Activated T-cell treated with anti-CD3 and anti-CD28 coated beads, Interleukin-2, amount 50 U/mL, for 48 hours (primary cell): ENCODE measurements around the gene MDGA2.
"Not testable (repeated sequence)": the region's sequence is repeated elsewhere in the genome, so short reads cannot be mapped to it uniquely, and the experiment has no call there.

Experiments used
- DNase-seq, 2 experiments: peaks; one replicate each; pipeline ENCODE4 v3.0.0-alpha.2; 2020

Gene MDGA2

GRCh38 chr14:47211263-47211662 lies 464.1 kb downstream of the MDGA2 start:
- DNase-seq, result no peak

- DNase-seq, result no peak
These were observed 465.3 kb downstream of the MDGA2 start for GRCh38 chr14:47210099-47210498.

- DNase-seq, result no peak
These were observed 467.0 kb downstream of the MDGA2 start for GRCh38 chr14:47208434-47208833.

GRCh38 chr14:47207617-47208016 lies 467.8 kb downstream of the MDGA2 start:
- no peak for DNase-seq

- DNase-seq, result no peak
These were observed 474.7 kb downstream of the MDGA2 start for GRCh38 chr14:47200740-47201139.

GRCh38 chr14:47195582-47195981 lies 479.8 kb downstream of the MDGA2 start:
- DNase-seq, result no peak

GRCh38 chr14:47194055-47194454 lies 481.4 kb downstream of the MDGA2 start:
- DNase-seq, result no peak

GRCh38 chr14:47192203-47192602 lies 483.2 kb downstream of the MDGA2 start:
- not testable (repeated sequence) for DNase-seq

- no peak for DNase-seq
These were observed 483.7 kb downstream of the MDGA2 start for GRCh38 chr14:47191700-47192099.

- no peak for DNase-seq
These were observed 485.4 kb downstream of the MDGA2 start for GRCh38 chr14:47189911-47190484.

- DNase-seq, result no peak
These were observed 488.9 kb downstream of the MDGA2 start for GRCh38 chr14:47186486-47186885.

GRCh38 chr14:47179906-47180305 lies 495.5 kb downstream of the MDGA2 start:
- DNase-seq, result no peak

- not testable (repeated sequence) for DNase-seq
These were observed 503.5 kb downstream of the MDGA2 start for GRCh38 chr14:47171896-47172295.

- no peak for DNase-seq
These were observed 508.0 kb downstream of the MDGA2 start for GRCh38 chr14:47167402-47167801.

- DNase-seq, result no peak
These were observed 520.0 kb downstream of the MDGA2 start for GRCh38 chr14:47155395-47155794.

- no peak for DNase-seq
These were observed 521.1 kb downstream of the MDGA2 start for GRCh38 chr14:47154276-47154797.

- DNase-seq, result no peak
These were observed 521.7 kb downstream of the MDGA2 start for GRCh38 chr14:47153746-47154145.

GRCh38 chr14:47150267-47150666 lies 525.1 kb downstream of the MDGA2 start:
- DNase-seq, result no peak

- no peak for DNase-seq
These were observed 526.1 kb downstream of the MDGA2 start for GRCh38 chr14:47149326-47149725.

GRCh38 chr14:47148686-47149085 lies 526.7 kb downstream of the MDGA2 start:
- DNase-seq, result no peak

- no peak for DNase-seq
These were observed 554.8 kb downstream of the MDGA2 start for GRCh38 chr14:47120645-47121044.

- DNase-seq, result no peak
These were observed 571.6 kb downstream of the MDGA2 start for GRCh38 chr14:47103771-47104170.

GRCh38 chr14:47102472-47102871 lies 572.9 kb downstream of the MDGA2 start:
- DNase-seq, result no peak

- DNase-seq, result no peak
These were observed 589.7 kb downstream of the MDGA2 start for GRCh38 chr14:47085678-47086077.

- DNase-seq, result no peak
These were observed 610.1 kb downstream of the MDGA2 start for GRCh38 chr14:47065326-47065725.
